ENCODE measurements around the gene TUT7.

DNA sequence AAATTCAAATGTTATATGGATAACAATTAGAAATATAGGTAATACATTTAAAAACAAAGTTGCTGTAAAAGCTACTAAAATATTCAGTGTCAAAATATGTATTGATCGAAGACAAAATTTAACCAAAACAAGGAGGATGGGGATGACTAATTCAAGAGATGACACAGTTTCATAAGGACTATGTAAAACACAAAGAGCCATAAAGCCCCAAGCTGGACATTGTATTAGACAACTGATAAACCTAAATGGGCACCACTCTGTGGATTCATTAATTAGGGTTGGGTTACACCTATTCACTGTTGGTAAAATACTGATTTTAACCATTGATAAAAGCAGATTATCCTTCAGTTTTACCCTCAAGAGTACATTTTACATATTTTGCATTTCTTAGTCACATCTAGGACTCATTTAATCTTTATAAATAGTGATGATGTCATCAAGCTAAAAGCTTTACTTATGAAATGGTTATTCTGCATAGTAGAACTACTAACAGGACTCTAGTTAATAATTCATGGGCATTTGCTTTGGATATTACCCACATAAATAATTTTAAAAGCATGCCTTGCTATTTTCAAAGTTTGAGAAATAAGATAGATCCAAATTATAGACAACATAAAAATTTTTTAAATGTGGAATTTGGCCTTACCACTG, 13.7 kb downstream of the TUT7 start:
- TF ChIP-seq EP300 (IDR thresholded peaks at IDR 0.05), result no peak
- TF ChIP-seq, protein P1, sequence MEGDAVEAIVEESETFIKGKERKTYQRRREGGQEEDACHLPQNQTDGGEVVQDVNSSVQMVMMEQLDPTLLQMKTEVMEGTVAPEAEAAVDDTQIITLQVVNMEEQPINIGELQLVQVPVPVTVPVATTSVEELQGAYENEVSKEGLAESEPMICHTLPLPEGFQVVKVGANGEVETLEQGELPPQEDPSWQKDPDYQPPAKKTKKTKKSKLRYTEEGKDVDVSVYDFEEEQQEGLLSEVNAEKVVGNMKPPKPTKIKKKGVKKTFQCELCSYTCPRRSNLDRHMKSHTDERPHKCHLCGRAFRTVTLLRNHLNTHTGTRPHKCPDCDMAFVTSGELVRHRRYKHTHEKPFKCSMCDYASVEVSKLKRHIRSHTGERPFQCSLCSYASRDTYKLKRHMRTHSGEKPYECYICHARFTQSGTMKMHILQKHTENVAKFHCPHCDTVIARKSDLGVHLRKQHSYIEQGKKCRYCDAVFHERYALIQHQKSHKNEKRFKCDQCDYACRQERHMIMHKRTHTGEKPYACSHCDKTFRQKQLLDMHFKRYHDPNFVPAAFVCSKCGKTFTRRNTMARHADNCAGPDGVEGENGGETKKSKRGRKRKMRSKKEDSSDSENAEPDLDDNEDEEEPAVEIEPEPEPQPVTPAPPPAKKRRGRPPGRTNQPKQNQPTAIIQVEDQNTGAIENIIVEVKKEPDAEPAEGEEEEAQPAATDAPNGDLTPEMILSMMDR (IDR thresholded peaks at IDR 0.05), result no peak
- no peak for TF ChIP-seq POLR2A (IDR thresholded peaks at IDR 0.05)
